ENCODE data around the gene CA10.

CA10 gene

GRCh38 chr17:51855806-51856205 is 302.7 kb downstream of the CA10 start:
- DNase-seq: no peak

DNA sequence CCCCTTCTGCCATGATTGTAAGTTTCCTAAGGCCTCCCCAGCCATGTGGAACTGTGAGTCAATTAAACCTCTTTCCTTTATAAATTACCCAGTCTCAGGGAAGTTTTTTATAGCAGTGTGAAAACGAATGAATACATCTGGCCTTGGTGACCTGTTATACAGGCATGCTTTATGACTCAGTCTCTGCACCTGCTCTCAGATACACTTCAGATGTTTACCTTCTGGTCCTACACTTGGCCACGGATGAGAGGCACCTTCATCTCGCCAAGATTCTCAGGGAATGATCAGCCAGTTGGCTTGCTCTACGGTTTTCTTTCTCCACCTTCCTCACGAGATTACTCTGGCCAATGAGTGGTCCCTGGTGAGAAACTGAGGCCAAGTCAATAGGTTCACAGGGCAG is 304.7 kb downstream of the CA10 start:
- DNase-seq: no peak

DNA sequence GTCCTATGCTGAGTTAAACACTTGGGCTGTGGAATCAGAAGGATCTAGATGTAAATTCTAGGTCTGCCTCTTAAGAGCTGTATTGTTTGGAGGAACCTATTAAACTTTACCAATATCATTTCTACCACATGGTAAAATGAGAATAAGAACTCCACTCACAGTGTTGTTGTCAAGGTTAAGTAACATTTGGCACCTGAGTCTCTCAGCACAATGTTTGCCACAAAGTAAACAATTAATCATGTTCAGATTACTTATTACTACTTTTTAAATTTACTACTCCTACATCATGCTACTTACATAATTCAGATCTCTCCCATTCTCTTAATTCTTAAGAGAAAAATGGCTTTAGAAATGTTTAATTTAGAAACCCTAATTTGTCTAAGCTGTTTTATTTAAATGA is 305.9 kb downstream of the CA10 start:
- DNase-seq: no peak

GRCh38 chr17:51850201-51850600 is 308.3 kb downstream of the CA10 start:
- DNase-seq: no peak

- DNase-seq: no peak
Observed at GRCh38 chr17:51848451-51848850, 310.1 kb downstream of the CA10 start.

DNA sequence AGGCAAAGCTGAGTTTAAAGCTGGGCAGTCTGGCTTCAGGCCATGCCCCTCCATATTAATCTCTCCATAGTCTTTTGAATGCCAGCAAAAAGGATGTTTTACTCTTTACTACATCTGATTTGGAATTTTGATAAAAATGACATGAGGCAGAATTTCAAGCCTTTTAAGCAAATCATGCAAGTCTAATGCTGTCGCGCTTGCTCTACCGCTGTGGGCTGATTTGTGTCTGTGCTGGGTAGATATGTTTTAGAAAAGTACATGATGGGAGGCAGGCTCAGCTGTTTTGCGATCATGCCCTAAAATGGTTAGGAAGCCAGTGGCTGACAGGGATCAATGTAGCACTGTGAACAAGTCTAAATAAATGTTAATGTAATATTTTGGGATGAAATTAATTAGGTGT is 311.9 kb downstream of the CA10 start:
- no peak for DNase-seq

DNA sequence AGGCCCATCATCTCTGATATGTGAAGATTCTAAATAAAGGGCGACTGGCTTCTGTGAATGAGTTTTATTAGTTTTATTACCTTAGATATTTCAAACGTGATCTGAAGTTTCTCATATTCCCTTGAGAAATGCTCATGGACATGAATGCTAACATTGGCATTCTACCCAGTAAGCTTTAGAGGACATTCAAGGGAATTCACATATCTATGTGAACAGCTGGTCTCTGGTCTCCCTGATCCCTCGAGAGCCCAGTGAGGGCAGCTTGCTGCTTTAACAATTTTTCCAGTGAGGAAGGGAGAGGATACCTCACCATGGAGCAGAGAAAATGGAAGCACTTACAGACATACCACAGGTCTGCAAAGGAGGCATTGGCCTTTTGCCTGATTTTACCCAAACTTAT is 312.7 kb downstream of the CA10 start:
- no peak for DNase-seq

- DNase-seq: no peak
Observed at GRCh38 chr17:51842763-51843162, 315.8 kb downstream of the CA10 start.

GRCh38 chr17:51841669-51842068 is 316.8 kb downstream of the CA10 start:
- DNase-seq: no peak

DNA sequence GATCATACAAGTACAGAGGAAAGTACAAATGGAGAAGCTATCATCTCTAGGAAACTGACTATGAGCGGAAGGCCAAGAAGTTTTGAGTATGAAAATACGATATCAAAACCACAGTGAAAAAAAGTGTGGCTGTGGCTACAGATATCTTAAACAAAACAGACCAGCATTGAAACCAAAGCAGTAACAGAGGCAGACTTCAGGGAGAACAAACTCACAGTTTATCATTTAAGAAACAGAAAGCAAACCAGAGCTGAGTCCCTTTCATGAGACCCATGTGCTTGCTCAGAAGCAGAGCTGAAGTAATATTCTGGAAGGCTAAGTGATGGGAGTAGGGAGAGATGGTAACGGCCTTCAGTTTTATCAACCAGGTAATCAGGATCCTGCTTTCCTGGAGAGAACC is 317.8 kb downstream of the CA10 start:
- no peak for DNase-seq

DNA sequence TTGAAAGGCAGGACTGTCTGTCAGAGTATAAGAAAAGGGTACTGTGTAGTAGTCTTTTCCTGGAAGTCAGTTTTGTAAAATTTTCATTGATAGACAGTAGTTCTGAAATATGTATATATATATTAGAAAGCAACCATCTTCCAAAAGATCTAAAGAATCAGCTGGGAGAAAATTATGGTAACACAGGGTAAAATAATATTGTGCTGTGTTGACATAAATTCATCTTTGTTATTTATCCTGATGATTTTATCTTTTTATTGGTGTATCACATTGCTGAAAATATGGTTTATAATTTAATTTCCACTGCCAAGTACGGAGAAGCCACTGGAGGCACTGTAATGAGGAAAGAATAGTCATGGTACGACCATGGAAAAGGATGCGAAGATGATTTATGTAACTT is 324.9 kb downstream of the CA10 start:
- no peak for DNase-seq

- DNase-seq: no peak
Observed at GRCh38 chr17:51833045-51833444, 325.5 kb downstream of the CA10 start.

- no peak for DNase-seq
Observed at GRCh38 chr17:51830886-51831285, 327.6 kb downstream of the CA10 start.

- DNase-seq: no peak
Observed at GRCh38 chr17:51830451-51830850, 328.1 kb downstream of the CA10 start.

DNA sequence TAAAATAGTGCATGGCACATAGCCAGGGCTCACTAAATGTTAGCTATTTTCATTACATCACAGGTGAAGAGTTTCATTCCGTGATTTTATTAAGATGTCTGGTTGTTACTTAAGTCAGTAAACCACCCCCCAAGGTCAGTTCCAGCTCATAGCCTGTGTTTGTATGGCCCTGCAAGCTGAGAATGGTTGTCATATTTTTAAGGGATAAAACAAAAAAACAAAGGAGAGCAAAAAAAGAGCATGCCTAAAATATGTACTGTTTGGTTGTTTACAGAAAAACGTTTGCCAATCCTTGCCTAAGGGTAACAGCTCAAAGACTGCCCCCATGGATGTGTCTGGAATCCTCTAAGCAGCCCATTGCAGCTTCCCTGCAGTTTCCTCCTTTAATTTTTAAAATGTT is 329.6 kb downstream of the CA10 start:
- DNase-seq: no peak

GRCh38 chr17:51827140-51827539 is 331.4 kb downstream of the CA10 start:
- DNase-seq: no peak

- no peak for DNase-seq
Observed at GRCh38 chr17:51820766-51821165, 337.7 kb downstream of the CA10 start.

- no peak for DNase-seq
Observed at GRCh38 chr17:51820252-51820651, 338.3 kb downstream of the CA10 start.

DNA sequence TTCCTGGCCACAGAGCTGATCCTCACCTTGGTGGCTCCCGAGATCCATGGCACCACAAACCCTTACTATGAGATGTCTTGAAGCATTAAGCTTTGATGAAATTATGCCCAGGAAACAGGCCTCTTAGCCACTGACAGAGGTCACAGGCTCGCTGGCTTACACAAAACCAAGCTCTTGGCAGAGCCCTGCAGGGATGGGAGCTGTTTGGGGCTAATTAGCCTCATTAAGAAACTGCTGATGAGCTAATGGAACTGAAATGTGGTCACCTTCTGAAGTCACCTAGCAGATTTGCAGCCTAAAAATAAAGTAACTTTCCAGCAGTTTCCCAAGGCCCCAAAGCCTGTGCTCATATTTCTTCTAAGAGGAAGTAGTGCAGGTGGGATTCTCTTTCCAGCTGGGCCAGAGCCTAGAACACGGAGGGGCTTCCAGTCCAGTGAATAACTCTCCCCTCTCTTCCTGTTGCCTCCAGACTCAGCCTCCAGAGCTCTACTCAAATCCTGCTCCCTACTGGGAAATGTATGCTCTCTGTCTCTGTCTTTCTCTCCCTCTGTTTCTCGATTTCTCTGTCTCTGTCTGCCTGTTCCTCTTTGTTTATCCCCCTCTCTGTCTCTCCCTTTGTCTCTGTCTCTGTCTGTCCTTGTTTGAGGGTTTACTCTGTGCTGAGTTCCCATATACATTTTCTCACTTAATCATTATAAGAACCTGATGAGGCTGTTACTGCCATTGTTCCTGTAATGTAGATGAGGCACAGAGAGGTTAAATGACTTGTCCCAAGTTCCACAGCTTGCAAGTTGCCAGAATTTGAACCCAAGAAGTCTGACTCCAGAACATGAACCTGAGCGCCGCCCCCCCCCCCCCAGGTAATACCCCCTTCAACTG is 338.9 kb downstream of the CA10 start:
- DNase-seq: no peak

- no peak for DNase-seq
Observed at GRCh38 chr17:51818777-51819176, 339.7 kb downstream of the CA10 start.

- DNase-seq: no peak
Observed at GRCh38 chr17:51817955-51818354, 340.6 kb downstream of the CA10 start.

GRCh38 chr17:51817117-51817516 is 341.4 kb downstream of the CA10 start:
- no peak for DNase-seq

- DNase-seq: no peak
Observed at GRCh38 chr17:51815097-51815496, 343.4 kb downstream of the CA10 start.

DNA sequence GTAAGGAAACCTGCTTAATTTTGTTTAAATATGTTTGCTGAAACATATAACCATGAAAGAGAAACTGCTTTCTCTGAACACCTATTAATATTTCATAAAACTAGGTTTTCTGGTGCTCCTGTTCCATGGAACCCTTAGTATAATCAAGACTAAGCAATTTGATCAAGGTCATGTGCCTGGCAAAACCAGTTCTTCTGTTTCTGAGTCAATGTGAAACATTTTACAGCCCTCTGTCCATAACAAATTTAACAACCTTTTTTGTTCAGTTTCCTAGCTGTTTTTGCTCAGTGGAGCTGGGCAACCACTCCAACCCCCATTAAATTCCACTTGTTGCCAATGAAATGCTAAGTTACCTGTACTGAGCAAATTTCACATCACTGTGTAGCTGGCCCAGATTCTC is 344.0 kb downstream of the CA10 start:
- no peak for DNase-seq

GRCh38 chr17:51813784-51814174 is 344.7 kb downstream of the CA10 start:
- no peak for DNase-seq
